ENCODE results near the gene GNG12.

GNG12 gene

GRCh38 chr1:67843746-67844145 is 10.5 kb upstream of the GNG12 start:
- TF ChIP-seq CTCF (IDR thresholded peaks at IDR 0.05; ENCODE audit: low read depth, low read length): no peak
- H3K4me3 ChIP-seq (ENCODE audit: low read depth, low read length): no peak overlapping the region

- no peak for TF ChIP-seq CTCF (IDR thresholded peaks at IDR 0.05; ENCODE audit: low read depth, low read length)
- no peak overlapping the region for H3K4me3 ChIP-seq (ENCODE audit: low read depth, low read length)
Observed at GRCh38 chr1:67843331-67843730, 10.1 kb upstream of the GNG12 start.

GRCh38 chr1:67840449-67840848 is 7.2 kb upstream of the GNG12 start:
- no peak for TF ChIP-seq CTCF (IDR thresholded peaks at IDR 0.05; ENCODE audit: low read depth, low read length)
- no peak overlapping the region for H3K4me3 ChIP-seq (ENCODE audit: low read depth, low read length)

GRCh38 chr1:67839826-67840225 is 6.6 kb upstream of the GNG12 start:
- no peak overlapping the region for H3K4me3 ChIP-seq (ENCODE audit: low read depth, low read length)
- no peak for TF ChIP-seq CTCF (IDR thresholded peaks at IDR 0.05; ENCODE audit: low read depth, low read length)

GRCh38 chr1:67838180-67838910 is 5.1 kb upstream of the GNG12 start:
- no peak for TF ChIP-seq CTCF (IDR thresholded peaks at IDR 0.05; ENCODE audit: low read depth, low read length)
- H3K4me3 ChIP-seq (ENCODE audit: low read depth, low read length): no peak overlapping the region

GRCh38 chr1:67836769-67837168 is 3.5 kb upstream of the GNG12 start:
- TF ChIP-seq CTCF (IDR thresholded peaks at IDR 0.05; ENCODE audit: low read depth, low read length): no peak
- H3K4me3 ChIP-seq (ENCODE audit: low read depth, low read length): no peak overlapping the region

GRCh38 chr1:67835663-67836452 is 2.6 kb upstream of the GNG12 start:
- H3K4me3 ChIP-seq (ENCODE audit: low read depth, low read length): no peak overlapping the region
- TF ChIP-seq CTCF (IDR thresholded peaks at IDR 0.05; ENCODE audit: low read depth, low read length): no peak
